Keratinocyte (primary cell): ENCODE results near the gene PRIMPOL. TPM values are rescaled to one million over a fixed set of nuclear protein-coding genes. Genes with fewer than 3 reads are reported as not detected.

Experiments
- DNase-seq: peaks from one replicate; pipeline ENCODE4 v3.0.0-alpha.2; 2011; ENCODE audit warnings: low read depth, missing footprints, low spot score
- FAIRE-seq: peaks from 2 replicates; lab custom pipeline; 2011; peaks lifted over from hg19 to GRCh38; lab: Jason Lieb, UNC
- H2AFZ ChIP-seq: 2 replicates; pipeline ENCODE4 v1.6.0; 2012; ENCODE audit warnings: low read length, control low read depth, inconsistent platforms; ENCODE audit not compliant: control insufficient read depth
- H3K27ac ChIP-seq: 2 replicates; pipeline ENCODE4 v1.5.1; 2011; ENCODE audit warnings: low read length; ENCODE audit not compliant: control insufficient read depth, insufficient read depth
- H3K27me3 ChIP-seq: 3 replicates; pipeline ENCODE4 v1.6.0; 2011; ENCODE audit warnings: low read length; ENCODE audit not compliant: control insufficient read depth, insufficient read depth; ENCODE audit errors: extremely low read depth
- H3K36me3 ChIP-seq, 2 experiments: 2 replicates in 1 of 2; 3 replicates in 1 of 2; pipeline ENCODE4 v1.5.1; 2011; ENCODE audit warnings: low read length in 2 of 2, mild to moderate bottlenecking in 1 of 2; ENCODE audit not compliant: control insufficient read depth in 2 of 2, insufficient read depth in 2 of 2; ENCODE audit errors: extremely low read depth in 1 of 2
- H3K4me1 ChIP-seq: 3 replicates; pipeline ENCODE4 v1.5.1; 2011; ENCODE audit warnings: low read length; ENCODE audit not compliant: control insufficient read depth, insufficient read depth; ENCODE audit errors: extremely low read depth
- H3K4me2 ChIP-seq: 3 replicates; pipeline ENCODE4 v1.6.0; 2011; ENCODE audit warnings: low read depth, low read length; ENCODE audit not compliant: control insufficient read depth, insufficient read depth; ENCODE audit errors: extremely low read depth
- H3K4me3 ChIP-seq, 3 experiments: fragments of 200-600 bp in 1 of 3; sonication (generic) in 1 of 3; 2 replicates in 2 of 3; 3 replicates in 1 of 3; pipeline ENCODE4 v1.5.1; 2011 to 2016; ENCODE audit warnings: low read length in 3 of 3, mild to moderate bottlenecking in 3 of 3, control low read depth in 2 of 3, inconsistent platforms in 1 of 3, low read depth in 1 of 3, mixed read lengths in 1 of 3, mixed run types in 1 of 3, moderate library complexity in 1 of 3; ENCODE audit not compliant: control insufficient read depth in 2 of 3, insufficient read depth in 2 of 3; ENCODE audit errors: extremely low read depth in 1 of 3
- H3K79me2 ChIP-seq: 2 replicates; pipeline ENCODE4 v1.6.0; 2012; ENCODE audit warnings: low read length; ENCODE audit not compliant: control insufficient read depth, insufficient read depth
- H3K9ac ChIP-seq: 3 replicates; pipeline ENCODE4 v1.6.0; 2011; ENCODE audit warnings: low read length; ENCODE audit not compliant: control insufficient read depth, insufficient read depth; ENCODE audit errors: extremely low read depth
- H3K9me1 ChIP-seq: 3 replicates; pipeline ENCODE4 v1.6.0; 2011; ENCODE audit warnings: low read length; ENCODE audit not compliant: control insufficient read depth, insufficient read depth; ENCODE audit errors: extremely low read depth
- H3K9me3 ChIP-seq: 2 replicates; pipeline ENCODE4 v1.5.1; 2012; ENCODE audit warnings: low read depth, low read length; ENCODE audit not compliant: control insufficient read depth
- H4K20me1 ChIP-seq: 3 replicates; pipeline ENCODE4 v1.6.0; 2011; ENCODE audit warnings: low read length; ENCODE audit not compliant: control insufficient read depth, insufficient read depth; ENCODE audit errors: extremely low read depth
- EZH2 ChIP-seq: IDR thresholded peaks from one replicate; pipeline ENCODE4 v1.6.1; 2012; ENCODE audit warnings: inconsistent platforms, mild to moderate bottlenecking, low read length, moderate library complexity
- dilution Hi-C: fragments of 300-500 bp; cut with MboI; formaldehyde crosslinking; loops from one replicate; pipeline ENCODE4 v1.7.0; 2020; ENCODE audit warnings: low sequenced_read_pairs; ENCODE audit not compliant: extremely low pct_ligation_motif_present
- polyA plus RNA-seq, 5 experiments: library from polyadenylated mRNA; depleted of rRNA in 3 of 5; stranded (reverse) in 3 of 5; stranded (forward) in 1 of 5; unstranded in 1 of 5; fragments of >200 nt; gene quantifications; 1 replicate in 1 of 5; 2 replicates in 3 of 5; 3 replicates in 1 of 5; pipeline versions ENCODE4 v1.2.1 to v1.2.3, GENCODE V29; 2011 to 2012; ENCODE audit warnings: missing spikeins in 2 of 5, low read depth in 1 of 5, low replicate concordance in 1 of 5
- TF ChIP-seq, protein P1 (sequence below), 3 experiments: IDR thresholded peaks in 1 of 3; conservative IDR thresholded peaks in 1 of 3; optimal IDR thresholded peaks in 1 of 3; 2 replicates in 2 of 3; 3 replicates in 1 of 3; pipeline versions ENCODE3 to v1.5.1; 2011; ENCODE audit warnings: low read length in 3 of 3, mild to moderate bottlenecking in 3 of 3, moderate library complexity in 2 of 3, control low read depth in 1 of 3, inconsistent platforms in 1 of 3; ENCODE audit not compliant: insufficient read depth in 2 of 3; ENCODE audit errors: extremely low read depth in 1 of 3

PRIMPOL gene
- polyA plus RNA-seq, 1 donor (not counting 4 experiments of a cell fraction or from before 2014, with no cell fraction given) = 22.8 TPM

- FAIRE-seq (no peak), DNase-seq (no peak)
- Histone ChIP-seq H3K9me1 (no peaks in the 10 kb centered on the region), H3K27ac (no peak overlapping the region), H3K36me3 (peaks cover 3 to 7% of the 10 kb centered on the region in 2 experiments), H3K4me2 (no peak overlapping the region), H2AFZ (no peak overlapping the region), H3K4me3 (no peak overlapping the region), H4K20me1 (no peaks in the 10 kb centered on the region), H3K79me2 (peaks cover 29% of the 10 kb centered on the region), H3K27me3 (no peaks in the 10 kb centered on the region), H3K9me3 (no peaks in the 10 kb centered on the region), H3K9ac (no peak overlapping the region), H3K4me1 (peaks cover 29% of the 10 kb centered on the region)
- TF ChIP-seq, protein P1, sequence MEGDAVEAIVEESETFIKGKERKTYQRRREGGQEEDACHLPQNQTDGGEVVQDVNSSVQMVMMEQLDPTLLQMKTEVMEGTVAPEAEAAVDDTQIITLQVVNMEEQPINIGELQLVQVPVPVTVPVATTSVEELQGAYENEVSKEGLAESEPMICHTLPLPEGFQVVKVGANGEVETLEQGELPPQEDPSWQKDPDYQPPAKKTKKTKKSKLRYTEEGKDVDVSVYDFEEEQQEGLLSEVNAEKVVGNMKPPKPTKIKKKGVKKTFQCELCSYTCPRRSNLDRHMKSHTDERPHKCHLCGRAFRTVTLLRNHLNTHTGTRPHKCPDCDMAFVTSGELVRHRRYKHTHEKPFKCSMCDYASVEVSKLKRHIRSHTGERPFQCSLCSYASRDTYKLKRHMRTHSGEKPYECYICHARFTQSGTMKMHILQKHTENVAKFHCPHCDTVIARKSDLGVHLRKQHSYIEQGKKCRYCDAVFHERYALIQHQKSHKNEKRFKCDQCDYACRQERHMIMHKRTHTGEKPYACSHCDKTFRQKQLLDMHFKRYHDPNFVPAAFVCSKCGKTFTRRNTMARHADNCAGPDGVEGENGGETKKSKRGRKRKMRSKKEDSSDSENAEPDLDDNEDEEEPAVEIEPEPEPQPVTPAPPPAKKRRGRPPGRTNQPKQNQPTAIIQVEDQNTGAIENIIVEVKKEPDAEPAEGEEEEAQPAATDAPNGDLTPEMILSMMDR (optimal IDR thresholded peaks at IDR 0.05 in 1 of 3, IDR thresholded peaks at IDR 0.05 in 1 of 3, conservative IDR thresholded peaks at IDR 0.05 in 1 of 3; ENCODE audit: extremely low read depth in 1 of 3, insufficient read depth in 2 of 3, low read length in 3 of 3) = no peak
- TF ChIP-seq EZH2 = no peak
- dilution Hi-C loops = no loop called here
These were observed 77.9 kb downstream of the PRIMPOL start for GRCh38 chr4:184727430-184727829.

GRCh38 chr4:184728858-184729257 is 79.3 kb downstream of the PRIMPOL start:
- no peaks in the 10 kb centered on the region for H3K9me1 ChIP-seq
- peaks cover 1 to 7% of the 10 kb centered on the region in 2 experiments for H3K36me3 ChIP-seq
- peak; percentile 92 for FAIRE-seq
- TF ChIP-seq, protein P1 (optimal IDR thresholded peaks at IDR 0.05 in 1 of 3, IDR thresholded peaks at IDR 0.05 in 1 of 3, conservative IDR thresholded peaks at IDR 0.05 in 1 of 3; ENCODE audit: extremely low read depth in 1 of 3, insufficient read depth in 2 of 3, low read length in 3 of 3) = no peak
- no peak for TF ChIP-seq EZH2
- H3K9me3 ChIP-seq = no peaks in the 10 kb centered on the region
- H3K4me1 ChIP-seq = peaks cover 31% of the 10 kb centered on the region
- H3K9ac ChIP-seq = no peak overlapping the region
- H3K4me2 ChIP-seq = peak overlapping the region; percentile 46
- dilution Hi-C loops = no loop called here
- no peaks in the 10 kb centered on the region for H3K27me3 ChIP-seq
- H3K4me3 ChIP-seq = no peak overlapping the region
- no peak for DNase-seq
- peaks cover 40% of the 10 kb centered on the region for H3K79me2 ChIP-seq
- H2AFZ ChIP-seq = peak overlapping the region; percentile 20
- H3K27ac ChIP-seq = peak overlapping the region; percentile 75
- no peaks in the 10 kb centered on the region for H4K20me1 ChIP-seq
